Skin epidermis (tissue), 12 donors: ENCODE data around the gene ECSIT.

Experiments used
- H3K27ac ChIP-seq, 21 experiments: fragments of 200-600 bp; sonication (generic) in 11 of 21; one replicate each; pipeline ENCODE4 v1.5.0; 2020; ENCODE audit warnings: mild to moderate bottlenecking in 3 of 21, inconsistent platforms in 2 of 21, moderate library complexity in 2 of 21
- H3K4me3 ChIP-seq, 7 experiments: fragments of 200-600 bp; sonication (generic) in 2 of 7; one replicate each; pipeline ENCODE4 v1.5.0; 2020; ENCODE audit warnings: inconsistent platforms in 2 of 7, mild to moderate bottlenecking in 2 of 7, moderate library complexity in 1 of 7

The ECSIT gene

GRCh38 chr19:11506967-11507366 is 22.0 kb downstream of the ECSIT start:
- H3K4me3 ChIP-seq = no peak overlapping the region
- H3K27ac ChIP-seq = no peak overlapping the region

GRCh38 chr19:11506101-11506555 is 22.8 kb downstream of the ECSIT start:
- peak overlapping the region in 19 of 21 experiments; percentile 88 to 99 (median 96) for H3K27ac ChIP-seq
- H3K4me3 ChIP-seq = peak overlapping the region; percentile 81 to 99 (median 96)

DNA sequence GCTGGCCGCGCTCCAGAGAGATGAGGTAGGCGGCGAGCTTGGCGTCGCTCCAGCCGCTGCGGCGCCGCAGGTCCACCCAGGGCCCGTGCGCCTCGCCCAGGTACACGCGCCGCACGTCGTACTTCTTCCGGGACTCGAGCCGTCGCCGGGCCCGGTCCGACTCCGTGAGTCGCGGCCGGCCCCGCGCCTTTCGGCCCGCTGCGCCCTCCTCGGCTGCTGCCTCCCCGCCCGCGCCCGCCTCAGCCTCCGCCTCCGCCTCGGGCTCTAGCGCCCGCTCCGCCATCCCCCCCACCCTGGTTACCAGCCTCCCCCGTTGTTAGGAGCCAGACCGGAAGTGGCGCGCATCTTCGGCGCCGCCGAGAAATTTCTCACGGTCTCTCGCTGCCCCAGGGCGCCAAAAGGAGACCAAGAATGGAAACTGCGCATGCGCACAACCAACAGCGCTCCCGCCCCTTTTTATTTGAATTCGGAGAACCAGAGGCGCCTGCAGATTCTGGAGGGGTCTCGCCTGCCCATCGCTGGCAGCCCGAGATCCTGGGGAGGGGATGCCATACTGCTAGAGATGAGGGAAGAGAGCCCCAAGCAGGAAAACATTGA is 23.3 kb downstream of the ECSIT start, which contains the start of gene ZNF653:
Gene ZNF653 (minus strand): TSS at position 336 of the 597 bp plus-strand sequence. CDS start 53 bp downstream, at position 283.
- peak within 1 kb of the TSS; percentile 81 to 99 (median 96) for H3K4me3 ChIP-seq
- peak within 1 kb of the TSS; percentile 88 to 99 (median 96) for H3K27ac ChIP-seq

DNA sequence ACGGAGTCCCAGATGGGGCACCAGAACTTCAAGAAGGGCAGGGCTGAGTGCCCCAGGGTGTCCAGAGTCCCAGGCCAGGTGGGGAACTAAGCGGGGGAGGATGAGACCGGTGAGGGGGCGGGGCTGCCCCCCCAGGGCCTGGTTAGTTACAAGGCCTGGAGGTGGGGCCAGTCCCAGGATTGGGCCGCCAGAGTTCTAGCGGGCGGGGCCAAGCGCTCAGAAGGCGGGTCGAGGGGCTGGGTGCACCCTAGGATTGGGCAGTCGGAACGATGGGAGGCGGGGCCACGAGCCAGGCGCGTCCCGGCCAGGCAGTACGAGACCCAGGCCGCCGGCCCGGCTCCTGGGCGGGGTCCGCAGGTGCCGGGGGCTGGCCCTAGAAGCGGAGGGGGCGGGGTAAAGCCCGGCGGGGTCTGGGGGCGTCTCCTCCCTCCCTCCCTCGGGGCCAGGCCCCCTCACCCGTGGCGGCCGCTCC is 23.9 kb downstream of the ECSIT start:
- peak overlapping the region; percentile 88 to 99 (median 96) for H3K27ac ChIP-seq
- peak overlapping the region; percentile 81 to 99 (median 96) for H3K4me3 ChIP-seq

GRCh38 chr19:11504502-11505031 is 24.4 kb downstream of the ECSIT start:
- Histone ChIP-seq H3K4me3 (peak overlapping the region; percentile 81 to 99 (median 96)), H3K27ac (peak overlapping the region in 12 of 21 experiments; percentile 88 to 99 (median 97))

- H3K4me3 ChIP-seq = no peak overlapping the region
- no peak overlapping the region for H3K27ac ChIP-seq
These were observed 29.0 kb downstream of the ECSIT start for GRCh38 chr19:11499890-11500420.

DNA sequence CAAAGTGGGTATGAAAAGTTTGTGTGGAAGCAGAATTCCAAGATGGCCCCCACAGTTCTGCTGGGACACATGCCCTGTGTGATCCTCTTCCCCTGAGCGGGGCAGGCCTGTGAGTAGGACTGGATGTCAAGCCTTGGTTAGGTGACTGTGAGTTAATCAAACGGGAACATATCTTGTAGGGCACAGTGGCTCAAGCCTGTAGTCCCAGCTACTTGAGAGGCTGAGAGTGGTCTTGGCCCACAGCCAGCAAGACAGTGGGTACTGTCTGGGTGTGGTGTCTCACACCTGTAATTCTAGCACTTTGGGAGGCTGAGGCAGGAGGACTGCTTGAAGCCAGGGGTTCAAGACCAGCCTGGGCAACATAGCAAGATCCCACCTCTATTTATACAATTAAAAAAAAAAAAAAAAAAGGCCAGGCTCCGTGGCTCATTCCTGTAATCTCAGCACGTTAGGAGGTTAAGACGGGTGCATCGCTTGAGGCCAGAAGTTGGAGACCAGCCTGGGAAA is 29.7 kb downstream of the ECSIT start:
- Histone ChIP-seq H3K4me3 (no peak overlapping the region), H3K27ac (no peak overlapping the region)

DNA sequence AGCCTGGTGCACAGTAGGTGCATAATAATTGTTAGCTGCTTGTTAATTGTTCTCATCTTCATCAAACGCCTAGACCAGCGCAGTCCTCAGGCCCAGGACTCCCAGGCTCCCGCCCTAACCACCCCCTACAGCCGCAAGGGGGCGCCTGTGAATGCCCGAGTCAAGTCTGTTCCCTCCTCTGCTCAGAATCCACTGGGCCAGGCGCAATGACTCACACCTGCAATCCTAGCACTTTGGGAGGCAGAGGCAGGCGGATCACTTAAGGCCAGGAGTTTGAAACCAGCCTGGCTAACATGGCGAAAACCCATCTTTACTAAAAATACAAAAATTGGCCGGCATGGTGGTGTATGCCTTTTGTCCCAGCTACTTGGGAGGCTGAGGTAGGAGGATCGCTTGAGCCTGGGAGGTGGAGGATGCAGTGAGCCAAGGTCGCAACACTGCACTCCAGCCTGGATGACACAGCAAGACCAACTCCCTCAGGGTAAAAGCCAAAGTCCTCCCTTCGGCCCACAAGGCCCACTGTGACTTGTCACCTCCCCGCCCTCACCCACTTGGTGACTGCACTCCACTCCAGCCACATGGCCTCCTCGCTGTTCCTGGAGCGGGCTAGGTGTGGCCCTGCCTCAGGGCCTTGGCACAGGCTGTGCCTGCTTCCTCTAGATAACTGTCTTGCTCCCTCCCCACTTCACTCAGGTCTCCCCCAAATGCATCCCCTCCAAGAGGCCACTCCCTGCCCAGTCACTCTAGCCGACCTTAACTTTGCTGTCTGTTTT is 32.4 kb downstream of the ECSIT start:
- H3K4me3 ChIP-seq = no peak overlapping the region
- H3K27ac ChIP-seq = no peak overlapping the region

DNA sequence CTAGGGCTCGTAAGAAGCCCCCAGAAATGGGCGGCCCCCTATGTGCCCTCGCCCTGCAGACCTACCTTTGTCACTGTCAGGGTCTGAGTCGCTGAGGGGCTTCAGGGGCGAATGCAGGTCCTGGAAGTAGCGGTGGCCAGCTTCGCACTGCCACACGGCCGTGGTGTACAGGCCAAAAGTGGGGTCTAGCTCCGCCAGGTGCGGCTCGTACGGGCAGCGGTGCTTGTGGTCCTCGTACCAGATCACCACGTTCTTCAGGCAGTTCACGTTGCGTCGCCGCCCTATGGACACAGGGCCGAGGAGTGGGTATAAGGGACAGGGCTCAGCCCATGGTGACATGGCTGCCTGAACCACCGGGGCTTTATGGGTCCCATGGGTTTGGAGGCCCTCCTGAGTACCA is 33.0 kb downstream of the ECSIT start:
- H3K27ac ChIP-seq = no peak overlapping the region
- H3K4me3 ChIP-seq = no peak overlapping the region

GRCh38 chr19:11495481-11495880 is 33.5 kb downstream of the ECSIT start:
- Histone ChIP-seq H3K4me3 (no peak overlapping the region), H3K27ac (no peak overlapping the region)

DNA sequence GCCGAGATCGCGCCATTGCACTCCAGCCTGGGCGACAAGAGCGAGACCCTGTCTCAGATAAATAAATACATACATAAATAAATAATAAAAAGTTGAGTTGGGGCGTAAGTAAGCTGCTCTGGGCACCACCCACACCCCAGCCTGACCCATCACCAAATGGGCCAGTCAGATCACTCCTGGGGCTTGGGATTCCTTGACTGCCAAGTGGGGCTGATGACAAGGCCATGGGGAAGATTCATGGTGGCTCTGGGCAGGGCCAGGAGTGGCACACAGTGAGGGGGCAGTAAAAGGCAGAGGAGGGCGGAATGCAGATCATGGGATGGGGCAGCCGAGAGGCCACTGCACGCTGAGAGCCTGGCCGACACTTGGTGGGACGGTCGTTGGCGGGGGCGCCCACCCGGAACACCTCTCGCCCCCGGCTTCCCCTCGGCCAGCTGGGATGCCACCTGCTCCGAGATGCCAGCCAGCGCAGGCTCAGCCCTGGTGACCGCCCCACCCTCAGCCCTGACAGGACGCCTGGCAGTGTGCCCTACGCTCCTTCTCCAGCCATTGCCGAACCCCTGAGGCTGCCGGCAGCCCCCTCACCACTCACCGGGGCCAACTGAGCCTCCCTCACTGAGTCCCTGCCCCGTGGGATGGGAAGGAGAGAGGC is 34.2 kb downstream of the ECSIT start:
- Histone ChIP-seq H3K4me3 (no peak overlapping the region), H3K27ac (no peak overlapping the region)

GRCh38 chr19:11489378-11489777 is 39.6 kb downstream of the ECSIT start:
- H3K4me3 ChIP-seq = no peak overlapping the region
- H3K27ac ChIP-seq = no peak overlapping the region

GRCh38 chr19:11486661-11487503 is 42.1 kb downstream of the ECSIT start:
- H3K4me3 ChIP-seq = no peak overlapping the region
- H3K27ac ChIP-seq = no peak overlapping the region

DNA sequence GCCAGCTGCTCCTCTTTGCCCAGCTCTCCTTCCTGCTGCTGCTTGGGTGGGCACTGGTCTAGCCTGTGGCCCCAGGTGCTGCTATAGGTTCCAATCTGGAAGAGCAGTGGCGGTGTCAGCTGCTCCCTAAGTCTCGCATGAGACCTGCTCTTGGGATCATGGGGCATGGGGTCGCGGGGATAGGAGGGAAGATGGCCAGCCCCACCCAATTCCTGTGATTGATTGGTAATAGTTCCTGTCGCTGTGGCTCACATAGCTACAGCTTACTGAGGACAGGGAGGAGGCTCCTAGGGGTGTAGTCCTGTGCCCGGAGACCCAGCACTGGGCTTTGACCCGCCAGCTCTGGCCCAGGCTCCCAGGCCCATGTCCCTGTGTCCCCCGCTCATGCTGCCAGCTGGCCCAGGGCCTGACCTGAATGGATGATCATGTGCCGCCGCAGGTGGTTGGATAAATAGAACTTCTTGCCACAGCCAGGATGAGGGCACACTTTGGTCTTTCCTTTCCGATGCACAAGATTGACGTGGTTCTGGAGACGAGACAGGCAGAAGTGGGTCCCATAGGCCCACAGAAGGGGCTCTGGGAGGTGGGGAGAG is 43.6 kb downstream of the ECSIT start:
- no peak overlapping the region for H3K27ac ChIP-seq

DNA sequence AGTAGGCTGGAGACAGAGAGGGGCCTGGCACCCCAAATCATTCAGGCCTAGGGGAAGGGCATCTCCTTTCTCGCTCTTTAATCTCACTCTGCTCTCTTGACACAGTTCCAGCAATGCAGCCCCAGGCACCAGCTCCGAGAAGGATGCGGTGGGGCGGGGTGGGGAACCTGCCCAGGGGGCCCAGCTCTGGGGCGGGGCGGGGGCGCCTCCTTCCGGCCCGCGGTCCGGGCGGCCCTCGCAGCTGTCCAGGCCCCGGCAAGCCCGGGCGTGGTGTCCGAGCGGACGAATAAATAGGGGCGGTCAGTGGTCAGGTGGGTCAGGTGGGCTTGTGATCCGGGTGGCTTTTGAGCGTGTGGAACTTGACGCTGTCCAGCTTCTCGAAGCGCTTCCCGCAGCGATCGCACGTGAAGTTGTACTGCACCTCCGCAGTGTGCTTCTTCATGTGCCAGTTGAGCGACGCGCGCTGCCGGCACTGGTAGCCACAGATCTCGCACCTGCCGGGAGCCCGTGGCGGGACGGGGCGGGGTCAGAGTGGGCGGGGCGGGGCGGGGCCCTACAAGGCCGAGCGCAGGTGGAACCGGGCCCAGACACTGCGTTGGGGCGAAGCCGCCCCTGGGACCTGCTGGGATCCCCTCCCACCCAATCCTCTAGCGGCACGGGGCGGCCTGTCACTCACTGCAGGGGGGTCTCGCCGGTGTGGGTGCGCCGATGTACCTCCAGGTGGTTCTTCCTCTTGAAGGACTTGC is 45.4 kb downstream of the ECSIT start:
- Histone ChIP-seq H3K4me3 (no peak overlapping the region), H3K27ac (no peak overlapping the region)

More for the DNA sequence above, 43.6 kb downstream of the ECSIT start:
- H3K4me3 ChIP-seq = no peak overlapping the region

- H3K4me3 ChIP-seq = peak overlapping the region; percentile 12 to 36 (median 22)
- no peak overlapping the region for H3K27ac ChIP-seq
These were observed 46.4 kb downstream of the ECSIT start for GRCh38 chr19:11482384-11483050.
